Common myeloid progenitor, CD34-positive (primary cell): Measurements from ENCODE around the gene NMNAT2.

Experiments
- CTCF ChIA-PET: fragments of 350-600 bp; sonication (Branson Sonifier 250); formaldehyde crosslinking; loops from one replicate; lab custom pipeline; 2021; ENCODE audit warnings: antibody characterized with exemption; lab: Charles Lee
- POLR2A ChIA-PET: fragments of 350-600 bp; sonication (Branson Sonifier 250); formaldehyde crosslinking; loops from one replicate; lab custom pipeline; 2021; ENCODE audit warnings: antibody characterized with exemption; lab: Charles Lee
- DNase-seq, 3 donors: peaks; one replicate each; pipeline versions ENCODE4 v3.0.0 to v3.0.0-alpha.2; 2013
- H3K27ac ChIP-seq, 2 experiments: 1 replicate in 1 of 2; 2 replicates in 1 of 2; pipeline ENCODE4 v1.7.0; 2013; ENCODE audit warnings: inconsistent platforms in 2 of 2, low read length in 2 of 2, mild to moderate bottlenecking in 2 of 2, low read depth in 1 of 2, moderate library complexity in 1 of 2; ENCODE audit not compliant: severe bottlenecking in 2 of 2, insufficient read depth in 1 of 2, poor library complexity in 1 of 2
- H3K27me3 ChIP-seq, 5 experiments: replicated peaks in 2 of 5; 1 replicate in 3 of 5; 2 replicates in 2 of 5; pipeline versions ENCODE4 v1.6.1 to v1.7.0; 2013; ENCODE audit warnings: low read length in 4 of 5, mild to moderate bottlenecking in 2 of 5, moderate library complexity in 2 of 5, inconsistent platforms in 1 of 5; ENCODE audit not compliant: insufficient read depth in 5 of 5, control insufficient read depth in 4 of 5
- H3K36me3 ChIP-seq, 4 experiments: 1 replicate in 2 of 4; 2 replicates in 2 of 4; pipeline versions ENCODE4 v1.6.1 to v1.7.0; 2013; ENCODE audit warnings: low read length in 3 of 4, control low read depth in 1 of 4, mild to moderate bottlenecking in 1 of 4; ENCODE audit not compliant: control insufficient read depth in 4 of 4, insufficient read depth in 4 of 4
- H3K4me1 ChIP-seq, 4 experiments: 1 replicate in 3 of 4; 2 replicates in 1 of 4; pipeline versions ENCODE4 v1.6.1 to v1.7.1; 2013; ENCODE audit warnings: low read length in 3 of 4, mild to moderate bottlenecking in 3 of 4, control low read depth in 1 of 4, inconsistent platforms in 1 of 4, moderate library complexity in 1 of 4; ENCODE audit not compliant: control insufficient read depth in 4 of 4, insufficient read depth in 4 of 4; ENCODE audit errors: control extremely low read depth in 1 of 4
- H3K4me3 ChIP-seq, 7 experiments: 1 replicate in 4 of 7; 2 replicates in 3 of 7; pipeline versions ENCODE4 v1.5.1 to v1.7.0; 2013; ENCODE audit warnings: mild to moderate bottlenecking in 7 of 7, low read length in 6 of 7, moderate library complexity in 6 of 7, inconsistent platforms in 2 of 7, low read depth in 2 of 7, control low read depth in 1 of 7; ENCODE audit not compliant: insufficient read depth in 4 of 7, control insufficient read depth in 1 of 7; ENCODE audit errors: extremely low read depth in 1 of 7
- H3K9me3 ChIP-seq, 5 experiments: 1 replicate in 4 of 5; 2 replicates in 1 of 5; pipeline versions ENCODE4 v1.6.1 to v1.7.1; 2013; ENCODE audit warnings: low read length in 4 of 5, mild to moderate bottlenecking in 2 of 5, inconsistent platforms in 1 of 5, low read depth in 1 of 5, moderate library complexity in 1 of 5; ENCODE audit not compliant: control insufficient read depth in 4 of 5, insufficient read depth in 2 of 5; ENCODE audit errors: control extremely low read depth in 1 of 5
- WGBS: methylation state at CpG from one replicate; pipeline ENCODE4 v1.1.5; 2013; ENCODE audit not compliant: insufficient coverage; 5-methylcytosine and 5-hydroxymethylcytosine counted together

The NMNAT2 gene

DNA sequence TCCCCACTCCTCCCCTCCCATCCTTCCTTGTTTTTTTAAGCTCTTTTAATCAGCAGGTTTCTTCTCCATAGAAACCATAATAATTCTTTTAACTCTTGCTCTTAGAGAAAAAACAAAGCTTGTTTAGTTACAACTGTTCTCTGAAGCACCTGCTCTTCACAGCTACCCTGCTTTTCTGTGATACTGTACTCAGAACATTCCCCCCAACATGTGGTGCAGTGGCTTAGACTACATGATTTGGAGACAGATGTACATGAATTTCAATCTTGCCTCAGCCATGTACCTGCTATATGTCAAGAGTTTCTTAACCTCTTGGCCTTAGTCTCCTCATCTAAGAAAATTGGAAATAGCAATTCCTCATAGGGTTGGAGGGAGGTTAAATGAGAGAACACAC lies 198.6 kb downstream of the NMNAT2 start:
- Histone ChIP-seq H3K4me1 (peaks cover 3 to 18% (median 13%) of the 10 kb centered on the region in 4 experiments), H3K9me3 (no peaks in the 10 kb centered on the region), H3K36me3 (no peaks in the 10 kb centered on the region), H3K27me3 (peaks cover 0 to 3% (median 0%) of the 10 kb centered on the region in 5 experiments), H3K27ac (no peak overlapping the region), H3K4me3 (peak overlapping the region in 1 of 7 experiments; percentile 1)
- no peak for DNase-seq
- ChIA-PET POLR2A (no interaction called here), CTCF (interaction anchor here (1.5 kb wide), 1 partner anchor 15 kb away, joined by 4 read pairs; no protein-coding TSS in a partner anchor)

DNA sequence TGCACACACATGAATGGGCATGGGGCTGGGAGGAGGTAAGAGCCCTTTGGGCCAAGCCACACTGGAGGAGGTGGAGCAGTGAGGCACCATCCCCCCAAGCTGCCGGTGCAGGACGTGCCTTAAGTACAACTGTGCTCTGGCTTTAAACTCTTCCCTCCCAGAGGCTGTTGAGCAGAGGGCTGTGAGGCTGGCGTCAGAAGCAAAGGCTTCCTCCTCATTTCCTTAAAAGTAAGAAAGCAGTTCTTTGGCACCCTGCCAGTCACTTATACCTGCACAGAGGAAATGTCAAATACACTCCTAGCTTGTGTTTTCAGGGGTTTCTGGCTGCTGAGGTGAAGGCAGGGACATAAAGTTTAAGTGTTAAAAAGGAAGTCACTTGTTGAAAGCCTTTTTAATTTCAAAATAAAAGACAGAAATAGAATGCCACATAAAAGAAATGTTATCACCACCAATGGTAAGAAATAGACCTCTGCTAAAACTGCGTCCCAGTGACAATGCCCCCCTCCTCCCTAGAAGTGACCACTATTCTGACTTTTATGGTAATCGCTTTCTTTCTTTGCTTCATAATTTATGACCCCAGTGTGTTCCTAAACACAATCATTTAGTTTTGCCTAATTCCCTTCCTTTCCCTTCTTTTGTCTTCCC lies 199.1 kb downstream of the NMNAT2 start:
- Histone ChIP-seq H3K4me3 (peak overlapping the region in 1 of 7 experiments; percentile 35), H3K36me3 (no peaks in the 10 kb centered on the region), H3K9me3 (no peaks in the 10 kb centered on the region), H3K4me1 (peaks cover 3 to 18% (median 13%) of the 10 kb centered on the region in 4 experiments), H3K27me3 (peaks cover 0 to 4% (median 0%) of the 10 kb centered on the region in 5 experiments), H3K27ac (no peak overlapping the region)
- ChIA-PET POLR2A (no interaction called here), CTCF (interaction anchor here (1.5 kb wide), 1 partner anchor 16 kb away, joined by 4 read pairs; no protein-coding TSS in a partner anchor)
- 0% methylated on average over 5 of the region's 5 CpGs for WGBS
- peak; percentile 21 to 58 (median 47) for DNase-seq

DNA sequence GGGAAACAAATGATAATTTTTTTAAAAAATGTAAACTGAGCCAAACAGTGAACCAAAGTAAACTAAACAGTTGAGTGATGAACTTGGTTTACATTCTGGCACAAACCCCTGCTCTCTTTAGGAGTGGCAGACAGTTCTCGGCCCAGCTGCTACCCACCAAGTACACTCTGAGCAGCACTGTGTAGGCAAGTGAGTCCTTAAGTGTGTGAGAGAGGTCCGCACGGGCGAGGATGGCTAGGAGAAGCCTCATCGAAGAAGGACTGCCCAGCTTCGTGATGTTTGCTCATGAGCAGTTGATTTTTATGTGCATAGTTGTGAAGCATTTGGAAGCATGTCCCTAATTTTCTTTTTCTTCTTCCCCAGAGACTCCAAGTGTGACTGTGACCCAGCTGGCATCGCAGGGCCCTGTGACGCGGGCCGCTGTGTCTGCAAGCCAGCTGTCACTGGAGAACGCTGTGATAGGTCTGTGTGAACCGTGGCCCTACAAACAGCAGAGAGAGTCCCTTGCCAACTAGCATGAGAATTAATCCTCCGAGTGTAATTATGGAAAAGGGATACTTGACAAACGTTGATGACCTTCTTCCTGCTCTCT lies 200.1 kb downstream of the NMNAT2 start:
- Histone ChIP-seq H3K4me3 (no peak overlapping the region), H3K27me3 (peaks cover 0 to 3% (median 0%) of the 10 kb centered on the region in 5 experiments), H3K36me3 (no peaks in the 10 kb centered on the region), H3K9me3 (no peaks in the 10 kb centered on the region), H3K4me1 (peaks cover 3 to 18% (median 13%) of the 10 kb centered on the region in 4 experiments), H3K27ac (no peak overlapping the region)
- POLR2A ChIA-PET, result no interaction called here
- 93% methylated on average over 8 of the region's 14 CpGs for WGBS
- no peak for DNase-seq
- CTCF ChIA-PET, result no interaction called here

DNA sequence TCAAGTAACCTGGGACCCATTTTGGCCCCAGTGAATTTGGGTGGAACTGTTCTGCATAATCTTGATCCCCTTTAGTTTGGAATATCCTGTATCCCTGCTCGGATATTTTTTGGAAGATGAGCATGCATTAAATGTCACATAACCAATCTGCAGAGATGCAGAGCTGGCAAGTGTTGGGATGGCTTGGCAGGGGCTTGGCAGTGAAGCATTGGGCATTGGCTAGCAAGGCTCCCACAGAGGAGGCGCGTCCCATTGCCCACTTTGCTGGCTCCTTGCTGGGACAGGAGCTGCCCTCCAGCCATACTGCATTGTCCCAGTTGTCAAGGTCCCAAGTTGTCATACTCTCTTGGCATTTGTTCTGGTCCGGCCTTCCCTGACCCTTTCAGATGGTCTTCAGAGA lies 202.2 kb downstream of the NMNAT2 start:
- ChIA-PET POLR2A (interaction anchor here (0.5 kb wide), 1 partner anchor 487 kb away, joined by 3 read pairs; no protein-coding TSS in a partner anchor), CTCF (no interaction called here)
- no peak overlapping the region for H3K4me3 ChIP-seq
- H3K4me1 ChIP-seq, result peaks cover 3 to 18% (median 13%) of the 10 kb centered on the region in 4 experiments
- 98% methylated on average over 4 of the region's 4 CpGs for WGBS
- H3K27me3 ChIP-seq, result peaks cover 0 to 5% (median 3%) of the 10 kb centered on the region in 5 experiments
- no peaks in the 10 kb centered on the region for H3K36me3 ChIP-seq
- no peak for DNase-seq
- H3K27ac ChIP-seq, result no peak overlapping the region
- H3K9me3 ChIP-seq, result no peaks in the 10 kb centered on the region

GRCh38 chr1:183215076-183215720 lies 203.0 kb downstream of the NMNAT2 start:
- Histone ChIP-seq H3K4me1 (peaks cover 3 to 18% (median 13%) of the 10 kb centered on the region in 4 experiments), H3K4me3 (no peak overlapping the region), H3K27me3 (peaks cover 0 to 5% (median 3%) of the 10 kb centered on the region in 5 experiments), H3K27ac (no peak overlapping the region), H3K9me3 (no peaks in the 10 kb centered on the region), H3K36me3 (no peaks in the 10 kb centered on the region)
- ChIA-PET POLR2A (no interaction called here), CTCF (no interaction called here)
- no peak for DNase-seq
- WGBS, result 94% methylated on average over 13 of the region's 13 CpGs

DNA sequence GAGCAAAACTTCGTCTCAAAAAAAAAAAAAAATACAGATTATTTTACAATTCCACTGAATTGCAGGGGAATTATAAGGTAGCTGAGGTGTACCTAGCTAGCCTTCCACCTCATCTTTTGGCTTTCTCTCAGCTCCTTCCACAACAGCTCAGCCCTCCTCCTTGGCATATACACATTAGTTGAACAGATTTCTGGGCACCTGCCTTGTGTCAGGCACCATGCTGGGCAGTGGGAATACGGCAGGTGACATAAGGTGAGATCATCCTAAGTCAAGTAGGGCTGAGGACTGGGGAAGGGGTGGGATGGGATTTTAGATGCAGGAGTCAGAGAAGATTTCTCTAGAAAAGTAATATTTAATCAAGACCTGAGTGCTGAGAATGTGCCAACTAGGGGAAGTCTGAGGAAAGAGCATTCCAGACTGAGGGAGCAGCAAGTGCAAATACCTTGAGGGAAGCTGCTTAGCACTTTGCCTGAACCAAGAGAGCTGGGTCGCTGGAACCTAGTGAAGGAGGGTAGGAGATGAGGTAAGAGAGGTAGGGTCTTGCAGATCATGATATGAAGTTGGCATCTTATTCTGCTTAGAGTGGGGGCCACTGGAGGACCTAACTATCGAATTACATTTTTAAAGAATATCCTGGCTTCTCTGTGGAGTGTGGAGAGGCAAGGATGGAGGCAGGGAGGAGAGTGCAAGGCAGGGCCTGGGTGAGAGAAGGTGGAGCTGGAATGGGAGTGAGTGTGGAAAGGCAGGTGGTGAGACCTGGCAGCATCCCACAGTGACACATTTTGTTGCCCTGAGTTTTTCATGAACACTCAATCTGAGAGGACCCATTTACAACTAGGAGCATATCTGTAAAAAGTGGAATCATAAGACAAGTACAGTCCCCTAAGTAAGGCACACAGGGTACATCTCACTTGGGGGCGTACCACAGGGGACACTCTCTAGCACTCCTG lies 203.9 kb downstream of the NMNAT2 start:
- Histone ChIP-seq H3K27ac (no peak overlapping the region), H3K4me3 (no peak overlapping the region), H3K9me3 (no peaks in the 10 kb centered on the region), H3K4me1 (peaks cover 3 to 15% (median 11%) of the 10 kb centered on the region in 4 experiments), H3K27me3 (peaks cover 0 to 5% (median 3%) of the 10 kb centered on the region in 5 experiments), H3K36me3 (no peaks in the 10 kb centered on the region)
- WGBS, result 100% methylated on average over 1 of the region's 5 CpGs
- DNase-seq, result no peak
- ChIA-PET POLR2A (no interaction called here), CTCF (no interaction called here)
